Measurements from ENCODE around the gene STAB2. TPM values are rescaled to one million over a fixed set of nuclear protein-coding genes. Genes with fewer than 3 reads are reported as not detected.

Gene STAB2
- total and polyA plus RNA-seq, 4 donors = 0.10 to 1.5 (median 0.58) TPM

DNA sequence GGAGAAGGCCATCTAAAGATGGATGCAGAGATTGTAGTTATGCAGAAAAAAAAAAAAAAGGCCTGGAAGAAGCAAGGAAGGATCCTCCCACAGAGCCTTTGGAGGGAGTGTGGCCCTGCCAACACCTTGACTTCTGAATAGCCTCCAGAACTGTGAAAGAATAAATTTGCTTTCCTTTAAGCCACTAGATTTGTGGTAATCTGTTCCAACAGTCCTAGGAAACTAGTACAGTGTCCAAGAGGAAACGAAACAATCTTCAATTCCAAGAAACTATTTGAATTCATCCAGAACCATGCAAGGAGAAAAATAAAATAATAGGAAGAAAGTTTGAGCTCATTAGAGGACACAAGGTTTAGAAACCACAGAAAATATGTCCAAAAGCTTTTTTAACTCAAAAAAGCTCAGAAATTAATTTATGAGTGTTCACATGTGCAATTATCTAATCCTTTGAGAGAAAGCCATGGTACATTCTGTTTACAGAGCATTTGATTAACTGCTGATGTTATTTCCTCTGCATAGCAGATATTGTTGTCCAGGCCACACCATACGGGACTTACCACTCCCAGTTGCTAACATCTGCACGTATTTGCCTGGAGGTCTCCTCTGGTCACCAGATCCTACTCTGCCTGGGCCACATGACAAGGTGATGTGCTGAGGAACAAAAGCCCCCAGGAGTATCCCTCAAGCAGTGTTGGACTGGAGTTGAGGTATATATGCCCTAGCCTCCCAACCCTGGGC, 30.0 kb upstream of the STAB2 start:
- no peak overlapping the region for H3K4me3 ChIP-seq (ENCODE audit: low read depth, low read length)
- no peak for DNase-seq (ENCODE audit: low read depth in 4 of 6, low spot score in 6 of 6)
- H3K4me1 ChIP-seq (ENCODE audit: control insufficient read depth, insufficient read depth, low read length) = no peaks in the 10 kb centered on the region
- no peaks in the 10 kb centered on the region for H3K9me3 ChIP-seq (ENCODE audit: control insufficient read depth, insufficient read depth, low read length)
- H3K36me3 ChIP-seq (ENCODE audit: control insufficient read depth, insufficient read depth, low read length) = no peaks in the 10 kb centered on the region
- 92% methylated on average over 2 of the region's 3 CpGs for WGBS (ENCODE audit: insufficient coverage)
- H3K27me3 ChIP-seq (ENCODE audit: control insufficient read depth, insufficient read depth, low read length) = no peaks in the 10 kb centered on the region
- no peak overlapping the region for H3K27ac ChIP-seq (ENCODE audit: low read depth, low read length)

DNA sequence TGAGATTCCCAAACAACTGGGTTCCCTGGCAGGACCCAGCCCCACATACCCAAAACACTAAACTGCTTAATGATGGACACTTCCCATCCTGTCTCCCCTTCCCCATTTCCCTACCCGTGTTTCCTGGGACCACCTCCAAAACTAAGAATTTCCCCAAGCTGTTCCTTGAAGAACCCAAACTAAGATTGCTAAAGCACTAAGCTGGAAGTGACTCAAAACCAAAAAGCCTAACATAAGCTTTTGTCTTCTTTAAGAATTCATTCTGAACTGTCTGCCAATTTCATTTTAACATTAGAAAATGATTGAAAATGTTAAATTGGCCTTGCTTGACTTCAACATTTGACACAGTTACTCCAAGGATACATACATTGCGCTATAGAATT, 29.5 kb upstream of the STAB2 start:
- Histone ChIP-seq H3K4me3 (ENCODE audit: low read depth, low read length) (no peak overlapping the region), H3K4me1 (ENCODE audit: control insufficient read depth, insufficient read depth, low read length) (no peaks in the 10 kb centered on the region), H3K27me3 (ENCODE audit: control insufficient read depth, insufficient read depth, low read length) (no peaks in the 10 kb centered on the region), H3K27ac (ENCODE audit: low read depth, low read length) (no peak overlapping the region), H3K9me3 (ENCODE audit: control insufficient read depth, insufficient read depth, low read length) (no peaks in the 10 kb centered on the region), H3K36me3 (ENCODE audit: control insufficient read depth, insufficient read depth, low read length) (no peaks in the 10 kb centered on the region)
- peak in 1 of 6 donors; percentile 29 for DNase-seq (ENCODE audit: low read depth in 4 of 6, low spot score in 6 of 6)
- 92% methylated on average over 2 of the region's 2 CpGs for WGBS (ENCODE audit: insufficient coverage)

DNA sequence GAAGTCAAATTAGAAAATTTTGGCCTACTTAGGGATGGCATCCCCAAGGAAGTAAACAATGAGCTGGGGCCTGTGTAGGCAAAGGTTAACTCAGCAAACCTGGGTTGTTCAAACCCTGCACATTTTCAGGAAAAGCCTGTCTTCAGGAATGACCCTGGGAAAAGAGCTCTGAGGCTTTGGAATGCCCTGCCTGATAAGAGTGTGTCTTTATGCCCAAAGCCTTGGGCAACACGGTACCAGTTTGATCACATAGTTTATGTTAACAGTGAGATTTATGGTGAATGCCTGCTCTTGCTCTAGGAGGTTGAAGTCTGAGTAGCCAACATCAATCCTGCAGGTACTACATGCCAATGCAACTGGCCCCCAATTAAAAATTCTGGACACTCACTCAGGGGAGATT, 28.2 kb upstream of the STAB2 start:
- 92% methylated on average over 1 of the region's 1 CpG for WGBS (ENCODE audit: insufficient coverage)
- Histone ChIP-seq H3K4me1 (ENCODE audit: control insufficient read depth, insufficient read depth, low read length) (no peaks in the 10 kb centered on the region), H3K4me3 (ENCODE audit: low read depth, low read length) (no peak overlapping the region), H3K36me3 (ENCODE audit: control insufficient read depth, insufficient read depth, low read length) (no peaks in the 10 kb centered on the region), H3K27ac (ENCODE audit: low read depth, low read length) (no peak overlapping the region), H3K9me3 (ENCODE audit: control insufficient read depth, insufficient read depth, low read length) (no peaks in the 10 kb centered on the region), H3K27me3 (ENCODE audit: control insufficient read depth, insufficient read depth, low read length) (no peaks in the 10 kb centered on the region)
- no peak for DNase-seq (ENCODE audit: low read depth in 4 of 6, low spot score in 6 of 6)

DNA sequence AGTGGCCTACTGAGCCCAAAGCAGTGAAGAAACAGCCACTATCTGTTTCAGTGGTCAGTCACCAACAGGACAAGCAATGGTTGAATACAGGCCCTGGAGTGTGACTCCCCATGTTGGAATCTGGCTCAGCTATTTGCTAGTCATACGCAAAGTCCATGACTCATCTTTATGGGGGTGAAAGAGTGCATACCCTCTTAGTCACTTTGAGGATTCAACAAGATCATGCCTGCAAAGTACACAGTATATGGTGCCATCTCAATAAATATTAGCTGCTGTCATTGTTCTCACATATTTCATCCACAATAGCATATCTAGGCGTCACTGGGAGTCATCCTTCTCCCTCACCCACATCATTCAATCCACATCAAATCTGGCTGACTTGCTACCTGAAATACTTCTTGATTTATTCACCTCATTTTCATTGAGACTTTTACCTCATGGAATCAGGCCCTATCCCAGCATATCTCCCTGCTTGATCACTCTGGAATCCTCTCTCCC, 26.4 kb upstream of the STAB2 start:
- no peaks in the 10 kb centered on the region for H3K9me3 ChIP-seq (ENCODE audit: control insufficient read depth, insufficient read depth, low read length)
- 92% methylated on average over 1 of the region's 2 CpGs for WGBS (ENCODE audit: insufficient coverage)
- no peaks in the 10 kb centered on the region for H3K36me3 ChIP-seq (ENCODE audit: control insufficient read depth, insufficient read depth, low read length)
- no peak overlapping the region for H3K4me3 ChIP-seq (ENCODE audit: low read depth, low read length)
- no peaks in the 10 kb centered on the region for H3K4me1 ChIP-seq (ENCODE audit: control insufficient read depth, insufficient read depth, low read length)
- no peak for DNase-seq (ENCODE audit: low read depth in 4 of 6, low spot score in 6 of 6)
- no peak overlapping the region for H3K27ac ChIP-seq (ENCODE audit: low read depth, low read length)
- no peaks in the 10 kb centered on the region for H3K27me3 ChIP-seq (ENCODE audit: control insufficient read depth, insufficient read depth, low read length)

DNA sequence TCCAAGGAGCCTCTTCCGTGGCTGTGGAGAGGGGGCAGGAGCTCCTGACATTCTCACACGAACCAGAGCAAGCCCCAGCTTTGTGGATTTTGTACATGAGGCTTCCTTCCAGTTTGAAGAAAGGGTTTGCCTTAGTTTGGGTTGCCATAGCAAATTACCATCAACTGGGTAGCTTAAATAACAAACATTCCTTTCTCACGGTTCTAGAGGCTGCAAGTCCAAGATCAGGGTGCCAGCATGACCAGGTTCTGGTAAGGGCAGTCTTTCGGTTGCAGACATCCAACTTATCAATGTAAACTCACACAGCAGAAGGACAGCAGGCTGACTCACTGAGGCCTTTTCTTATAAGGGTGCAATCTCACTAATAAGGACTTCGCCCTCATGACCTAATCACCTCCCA, 25.9 kb upstream of the STAB2 start:
- no peaks in the 10 kb centered on the region for H3K4me1 ChIP-seq (ENCODE audit: control insufficient read depth, insufficient read depth, low read length)
- DNase-seq (ENCODE audit: low read depth in 4 of 6, low spot score in 6 of 6) = no peak
- H3K27ac ChIP-seq (ENCODE audit: low read depth, low read length) = no peak overlapping the region
- no peaks in the 10 kb centered on the region for H3K27me3 ChIP-seq (ENCODE audit: control insufficient read depth, insufficient read depth, low read length)
- 77% methylated on average over 3 of the region's 5 CpGs for WGBS (ENCODE audit: insufficient coverage)
- H3K9me3 ChIP-seq (ENCODE audit: control insufficient read depth, insufficient read depth, low read length) = peaks cover under 1% of the 10 kb centered on the region
- H3K36me3 ChIP-seq (ENCODE audit: control insufficient read depth, insufficient read depth, low read length) = no peaks in the 10 kb centered on the region
- H3K4me3 ChIP-seq (ENCODE audit: low read depth, low read length) = no peak overlapping the region

DNA sequence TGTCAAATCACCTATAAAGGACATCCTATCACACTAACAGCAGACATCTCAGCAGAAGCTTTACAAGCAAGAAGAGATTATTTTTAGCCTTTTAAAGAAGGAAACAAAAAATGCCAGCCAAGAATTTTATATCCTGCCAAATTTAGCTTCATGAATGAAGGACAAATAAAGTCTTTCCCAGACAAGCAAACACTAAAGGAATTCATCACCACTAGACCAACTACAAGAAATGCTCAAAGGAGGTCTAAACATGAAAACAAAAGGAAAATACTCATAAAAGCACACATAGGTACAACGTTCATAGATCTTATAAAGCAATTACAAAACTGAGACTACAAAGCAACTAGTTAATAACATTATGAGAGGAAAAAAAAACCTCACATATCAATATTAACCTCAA, 20.7 kb upstream of the STAB2 start:
- Histone ChIP-seq H3K4me1 (ENCODE audit: control insufficient read depth, insufficient read depth, low read length) (peaks cover 4% of the 10 kb centered on the region), H3K27ac (ENCODE audit: low read depth, low read length) (no peak overlapping the region), H3K36me3 (ENCODE audit: control insufficient read depth, insufficient read depth, low read length) (no peaks in the 10 kb centered on the region), H3K9me3 (ENCODE audit: control insufficient read depth, insufficient read depth, low read length) (peaks cover 4% of the 10 kb centered on the region), H3K4me3 (ENCODE audit: low read depth, low read length) (no peak overlapping the region), H3K27me3 (ENCODE audit: control insufficient read depth, insufficient read depth, low read length) (no peaks in the 10 kb centered on the region)
- no peak for DNase-seq (ENCODE audit: low read depth in 4 of 6, low spot score in 6 of 6)
- no CpG with 5 or more reads among the region's 1 CpG for WGBS (ENCODE audit: insufficient coverage)

DNA sequence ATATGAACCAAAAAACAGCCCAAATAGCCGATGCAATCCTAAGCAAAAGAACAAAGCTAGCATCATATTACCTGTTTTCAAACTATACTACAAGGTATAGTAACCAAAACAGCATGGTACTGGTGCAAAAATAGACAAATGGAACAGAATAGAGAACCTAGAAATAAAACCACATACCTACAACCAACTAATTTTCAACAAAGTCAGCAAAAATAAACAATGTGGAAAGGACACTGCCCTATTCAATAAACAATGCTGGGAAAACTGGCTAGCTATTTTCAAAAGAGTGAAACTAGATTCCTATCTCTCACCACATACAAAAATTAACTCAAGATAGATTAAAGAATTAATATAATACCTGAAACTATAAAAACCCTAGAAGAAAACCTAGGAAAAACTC, 17.8 kb upstream of the STAB2 start:
- Histone ChIP-seq H3K4me1 (ENCODE audit: control insufficient read depth, insufficient read depth, low read length) (peaks cover 6% of the 10 kb centered on the region), H3K27ac (ENCODE audit: low read depth, low read length) (no peak overlapping the region), H3K9me3 (ENCODE audit: control insufficient read depth, insufficient read depth, low read length) (peaks cover 4% of the 10 kb centered on the region), H3K4me3 (ENCODE audit: low read depth, low read length) (no peak overlapping the region), H3K27me3 (ENCODE audit: control insufficient read depth, insufficient read depth, low read length) (no peaks in the 10 kb centered on the region), H3K36me3 (ENCODE audit: control insufficient read depth, insufficient read depth, low read length) (no peaks in the 10 kb centered on the region)
- DNase-seq (ENCODE audit: low read depth in 4 of 6, low spot score in 6 of 6) = no peak
- no CpG with 5 or more reads among the region's 1 CpG for WGBS (ENCODE audit: insufficient coverage)

DNA sequence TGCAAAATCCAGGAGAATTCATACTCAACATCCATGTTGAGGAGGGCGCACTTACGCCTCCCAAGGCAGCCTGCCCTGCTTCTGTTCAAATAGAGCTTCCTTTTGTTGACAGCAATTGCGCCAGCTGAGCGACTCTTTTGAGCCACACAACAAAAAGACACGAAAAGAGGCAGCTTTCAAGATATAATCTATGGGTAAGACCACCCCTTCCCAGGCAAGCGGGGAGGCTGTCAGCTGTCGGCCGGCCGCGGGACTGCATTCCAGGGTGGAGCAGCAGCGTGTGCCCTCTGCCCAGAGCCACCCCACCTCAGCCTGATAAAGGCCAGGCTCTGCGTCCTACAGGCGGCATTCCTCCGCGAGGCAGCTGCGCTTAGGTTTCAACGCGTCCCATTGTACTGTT, 15.8 kb upstream of the STAB2 start:
- peak overlapping the region; percentile 57 for H3K27ac ChIP-seq (ENCODE audit: low read depth, low read length)
- DNase-seq (ENCODE audit: low read depth in 4 of 6, low spot score in 6 of 6) = peak in 3 of 6 donors; percentile 22 to 83 (median 65)

DNA sequence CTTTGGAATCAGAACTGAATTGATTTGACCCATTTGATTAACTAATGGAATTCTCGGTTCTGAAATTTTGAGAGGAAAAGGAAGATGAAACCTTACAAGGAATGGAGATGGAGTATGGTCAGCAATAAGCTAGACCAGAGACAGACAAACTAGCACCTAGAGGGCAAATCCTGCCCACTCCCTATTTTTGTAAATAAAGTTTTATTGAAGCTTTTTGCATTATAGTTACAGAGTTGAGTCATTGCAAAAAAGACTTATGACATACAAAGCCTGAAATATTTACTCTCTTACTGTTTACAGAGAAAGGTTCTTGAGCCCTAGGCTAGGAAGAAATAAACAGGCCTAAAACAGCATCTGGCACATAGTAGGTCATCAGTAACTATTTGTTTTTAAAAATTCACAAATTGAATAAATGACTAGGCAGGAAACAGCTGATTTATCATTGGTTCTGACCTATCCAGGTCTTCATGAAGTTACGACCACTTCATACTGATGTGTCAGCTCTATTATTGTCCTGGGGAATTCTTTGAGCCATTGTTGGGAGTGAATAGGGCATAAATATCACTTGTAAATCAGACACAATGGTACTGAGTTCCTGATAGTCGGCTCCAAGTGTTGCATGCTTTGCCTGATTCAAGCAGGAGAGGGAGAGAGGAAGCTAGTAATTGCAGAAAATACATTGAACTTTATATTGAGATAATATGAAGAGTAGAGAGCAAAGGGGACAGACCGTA, 14.6 kb upstream of the STAB2 start:
- 83% methylated on average over 1 of the region's 4 CpGs for WGBS (ENCODE audit: insufficient coverage)
- Histone ChIP-seq H3K27ac (ENCODE audit: low read depth, low read length) (no peak overlapping the region), H3K4me3 (ENCODE audit: low read depth, low read length) (no peak overlapping the region), H3K4me1 (ENCODE audit: control insufficient read depth, insufficient read depth, low read length) (peaks cover 12% of the 10 kb centered on the region), H3K9me3 (ENCODE audit: control insufficient read depth, insufficient read depth, low read length) (no peaks in the 10 kb centered on the region), H3K36me3 (ENCODE audit: control insufficient read depth, insufficient read depth, low read length) (no peaks in the 10 kb centered on the region), H3K27me3 (ENCODE audit: control insufficient read depth, insufficient read depth, low read length) (no peaks in the 10 kb centered on the region)
- no peak for DNase-seq (ENCODE audit: low read depth in 4 of 6, low spot score in 6 of 6)

More for the DNA sequence above, 15.8 kb upstream of the STAB2 start:
- Histone ChIP-seq H3K36me3 (ENCODE audit: control insufficient read depth, insufficient read depth, low read length) (no peaks in the 10 kb centered on the region), H3K4me1 (ENCODE audit: control insufficient read depth, insufficient read depth, low read length) (peaks cover 12% of the 10 kb centered on the region), H3K27me3 (ENCODE audit: control insufficient read depth, insufficient read depth, low read length) (no peaks in the 10 kb centered on the region), H3K9me3 (ENCODE audit: control insufficient read depth, insufficient read depth, low read length) (peaks cover 3% of the 10 kb centered on the region), H3K4me3 (ENCODE audit: low read depth, low read length) (peak overlapping the region; percentile 26)
- 5% methylated on average over 17 of the region's 18 CpGs for WGBS (ENCODE audit: insufficient coverage)

DNA sequence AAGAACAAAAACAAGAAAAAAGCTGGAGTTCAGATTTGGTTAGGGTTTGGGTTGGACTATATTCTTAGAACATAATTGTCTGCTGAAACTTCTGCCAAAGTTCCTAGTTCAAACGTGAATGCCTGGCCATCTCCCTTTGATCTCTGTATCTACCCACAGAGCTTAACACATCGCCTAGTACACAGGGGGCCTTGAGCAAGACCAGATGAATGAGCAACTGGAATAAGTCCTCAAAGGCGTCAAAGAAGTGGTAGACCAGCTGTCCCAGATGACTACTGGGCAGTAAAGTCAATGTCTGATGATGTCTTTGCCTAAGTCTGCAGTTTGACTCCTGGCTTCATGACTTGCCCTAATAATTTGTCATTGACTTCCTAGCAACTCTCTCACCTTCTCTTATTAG, 13.9 kb upstream of the STAB2 start:
- Histone ChIP-seq H3K36me3 (ENCODE audit: control insufficient read depth, insufficient read depth, low read length) (no peaks in the 10 kb centered on the region), H3K27ac (ENCODE audit: low read depth, low read length) (no peak overlapping the region), H3K4me3 (ENCODE audit: low read depth, low read length) (no peak overlapping the region), H3K4me1 (ENCODE audit: control insufficient read depth, insufficient read depth, low read length) (peaks cover 12% of the 10 kb centered on the region), H3K27me3 (ENCODE audit: control insufficient read depth, insufficient read depth, low read length) (no peaks in the 10 kb centered on the region), H3K9me3 (ENCODE audit: control insufficient read depth, insufficient read depth, low read length) (no peaks in the 10 kb centered on the region)
- no peak for DNase-seq (ENCODE audit: low read depth in 4 of 6, low spot score in 6 of 6)
- 55% methylated on average over 3 of the region's 3 CpGs for WGBS (ENCODE audit: insufficient coverage)

All from spinal cord (tissue), 10 donors.